NCI-H446 treated with DMSO at 0.1 percent for 48 hours (cell line): ENCODE results near the gene MYT1.
A peak's percentile ranks its signal among the peaks of the same experiment; 100 is the strongest.

ENCODE experiments used
- DNase-seq: peaks from one replicate; lab custom pipeline; 2025; lab: John Stamatoyannopoulos, UW

Gene MYT1

DNA sequence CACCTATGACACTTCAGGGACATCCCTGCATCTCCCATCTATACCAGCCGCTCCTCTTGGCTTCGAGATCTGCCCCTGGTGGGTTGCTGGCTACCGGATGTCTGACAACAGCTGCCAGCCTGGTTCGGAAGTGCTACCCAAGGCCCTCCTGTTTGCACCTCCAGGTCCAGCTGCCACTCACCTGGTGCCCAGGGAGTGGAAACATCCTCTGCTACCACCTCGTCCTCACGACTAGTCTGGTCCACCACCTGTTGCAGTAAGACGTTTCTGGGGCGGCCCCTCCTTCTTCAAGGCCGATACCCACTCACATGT is 83.0 kb downstream of the MYT1 start:
- DNase-seq: no peak

DNA sequence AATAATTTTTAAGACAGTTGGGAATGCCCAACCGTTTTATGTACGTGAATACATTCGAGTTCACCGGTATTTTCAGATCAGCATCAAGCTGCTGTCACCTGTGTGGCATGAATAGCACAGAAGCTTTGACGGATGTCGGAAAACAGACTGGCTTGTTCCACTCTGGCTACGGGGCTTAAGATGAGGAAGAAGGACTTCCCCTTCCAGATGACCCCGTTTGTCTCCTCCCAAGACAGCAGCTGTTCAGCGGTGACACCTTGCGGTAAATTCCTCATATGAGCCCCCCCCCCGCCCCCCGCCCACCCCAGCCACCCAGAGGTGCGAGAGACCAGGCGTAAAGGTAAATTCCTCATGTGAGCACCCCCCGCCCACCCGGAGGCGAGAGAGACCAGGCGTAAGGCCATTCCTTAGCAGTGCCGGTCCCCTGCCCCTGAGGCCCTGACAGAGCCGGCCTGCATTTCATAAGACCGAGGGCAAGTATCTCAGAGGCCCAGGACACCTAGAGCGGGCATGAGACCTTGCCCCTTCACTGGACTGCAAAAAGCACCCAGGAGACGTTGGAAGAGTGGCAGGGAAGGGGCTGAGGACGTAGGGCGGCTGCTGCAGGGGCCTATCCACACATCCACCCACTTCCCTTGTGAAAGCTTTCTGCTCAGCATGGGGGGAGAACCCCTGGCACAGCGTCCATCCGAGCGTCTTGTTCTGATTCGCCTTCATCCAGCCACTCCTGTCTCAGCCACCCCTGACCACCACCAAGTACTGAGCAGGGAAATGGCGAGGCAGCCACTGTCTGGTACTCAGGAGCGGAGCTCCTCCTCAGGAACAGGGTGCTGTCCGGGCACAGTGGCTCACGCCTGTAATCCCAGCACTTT is 84.0 kb downstream of the MYT1 start:
- DNase-seq: no peak

- DNase-seq: no peak
Observed at GRCh38 chr20:64250027-64250426, 85.8 kb downstream of the MYT1 start.

GRCh38 chr20:64253000-64253383 is 88.7 kb downstream of the MYT1 start:
- no peak for DNase-seq

DNA sequence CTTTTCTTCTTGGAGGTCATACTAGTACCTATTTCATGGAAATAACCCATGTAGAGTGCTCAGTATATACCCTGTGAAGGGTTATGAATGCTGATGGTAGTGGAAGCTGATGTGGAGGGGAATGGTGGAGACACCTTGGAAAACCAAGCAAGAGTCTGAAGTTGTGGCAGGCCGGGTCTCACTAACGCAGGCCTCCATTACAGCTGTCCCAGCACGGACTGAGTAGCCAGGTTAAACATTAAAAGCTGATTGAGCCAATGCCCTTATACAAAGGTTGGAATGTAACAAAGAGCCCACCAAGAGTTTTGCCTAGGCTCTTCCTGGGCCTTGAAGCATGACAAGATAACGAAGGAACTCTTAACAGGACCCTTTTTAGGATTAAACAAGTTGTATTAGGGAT is 89.2 kb downstream of the MYT1 start:
- DNase-seq: no peak

DNA sequence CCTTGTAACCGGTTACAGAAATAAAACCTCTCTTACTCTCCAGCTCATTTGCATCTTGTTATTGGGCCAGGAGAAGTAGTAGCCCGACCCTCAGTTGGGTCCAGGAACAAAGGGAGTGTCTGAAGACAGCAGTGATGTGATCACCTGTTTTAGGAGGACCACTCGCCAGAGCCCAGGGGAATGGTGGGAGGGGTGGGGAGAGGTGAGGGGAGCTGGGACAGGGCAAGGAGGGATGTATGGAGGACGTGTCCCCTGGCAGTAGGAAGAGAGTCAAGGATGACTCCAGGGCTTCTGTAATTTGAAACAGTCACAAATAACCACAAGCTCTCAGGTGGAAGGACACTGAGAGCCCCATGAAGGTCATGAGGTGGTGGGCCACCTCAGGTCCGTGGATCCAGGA is 89.9 kb downstream of the MYT1 start:
- DNase-seq: no peak

- no peak for DNase-seq
Observed at GRCh38 chr20:64254571-64255360, 90.5 kb downstream of the MYT1 start.

DNA sequence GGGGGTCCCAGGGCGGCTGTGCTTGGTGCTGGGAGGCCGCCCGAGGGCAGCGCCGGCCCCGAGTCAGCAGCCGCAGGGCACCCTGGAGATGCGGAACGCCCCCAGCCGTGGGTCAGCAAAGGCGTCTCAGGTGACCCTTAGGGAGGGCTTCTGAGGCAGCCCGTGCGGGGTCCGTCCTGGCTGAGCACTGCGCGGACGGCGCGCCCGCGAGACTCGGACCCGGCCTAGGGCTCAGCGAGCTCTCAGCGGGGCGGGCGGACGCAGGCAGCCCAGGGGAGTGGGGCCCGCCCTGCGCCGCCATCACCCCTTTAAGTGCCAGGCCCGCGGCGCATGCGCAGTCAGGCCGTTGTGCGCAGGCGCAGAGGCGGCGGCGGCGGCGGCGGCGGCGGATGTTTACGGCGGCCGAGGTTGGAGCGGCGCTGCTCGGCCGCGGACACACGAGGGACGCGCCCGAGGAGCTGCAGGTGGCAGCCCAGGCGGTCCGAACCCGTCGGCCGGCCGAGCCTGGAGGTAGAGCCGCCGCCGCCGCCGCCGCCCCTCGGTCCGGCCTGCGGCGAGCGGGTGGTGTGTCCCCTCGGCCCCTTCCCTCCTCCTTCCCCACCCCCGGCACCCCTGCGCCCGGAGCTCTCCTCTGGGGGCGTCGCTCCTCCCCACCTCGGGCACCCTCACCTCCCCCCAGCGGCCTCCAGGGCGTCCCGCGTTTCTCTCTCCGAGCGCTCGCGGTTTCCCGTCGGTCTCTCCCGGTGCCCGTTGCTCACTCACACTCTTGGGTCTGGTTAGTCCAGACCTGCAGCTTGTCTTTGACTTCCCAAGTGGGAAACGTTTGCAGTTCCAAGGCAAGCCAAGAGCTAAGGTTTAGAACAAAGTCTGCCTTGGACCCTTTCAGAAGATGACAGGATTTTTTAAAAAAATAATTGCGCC is 91.4 kb downstream of the MYT1 start, which contains the start of gene PCMTD2:
PCMTD2 (plus strand) TSS at position 388 of the 921 bp plus-strand sequence. CDS start 4,218 bp downstream, outside the sequence.
- DNase-seq: peak; percentile 67

- DNase-seq: no peak
Observed at GRCh38 chr20:64256282-64256935, 92.2 kb downstream of the MYT1 start.

DNA sequence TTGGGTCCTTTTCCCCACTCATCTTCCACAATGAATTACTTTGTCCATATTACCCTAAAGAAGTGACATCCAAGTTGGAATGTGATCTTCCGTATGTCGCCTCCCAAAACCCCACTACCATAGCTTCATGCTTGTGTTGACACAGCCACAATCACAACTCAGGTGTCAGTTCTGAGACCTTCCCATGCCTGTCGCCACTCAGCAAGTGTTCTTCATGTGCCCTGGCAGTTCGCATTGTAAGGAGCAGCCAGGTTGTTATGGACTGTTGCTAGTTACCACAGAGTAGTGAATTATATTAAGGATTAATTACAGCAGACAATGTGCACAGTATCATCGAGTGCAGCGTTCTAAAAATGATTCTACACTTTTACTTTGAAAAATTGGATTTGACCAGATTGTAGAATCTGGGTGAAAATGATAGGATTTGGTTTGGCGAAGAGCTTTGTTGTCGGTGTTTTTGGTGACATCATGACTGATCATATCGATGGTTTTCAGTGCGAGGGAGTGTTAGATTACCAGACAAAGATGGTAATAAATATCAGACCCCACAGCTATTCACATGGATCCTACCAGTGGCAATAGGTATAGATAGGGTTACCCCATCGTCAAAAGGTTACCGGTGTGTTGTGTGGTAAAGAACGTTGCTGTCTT is 93.0 kb downstream of the MYT1 start:
- no peak for DNase-seq

GRCh38 chr20:64258071-64258823 is 94.0 kb downstream of the MYT1 start:
- no peak for DNase-seq

DNA sequence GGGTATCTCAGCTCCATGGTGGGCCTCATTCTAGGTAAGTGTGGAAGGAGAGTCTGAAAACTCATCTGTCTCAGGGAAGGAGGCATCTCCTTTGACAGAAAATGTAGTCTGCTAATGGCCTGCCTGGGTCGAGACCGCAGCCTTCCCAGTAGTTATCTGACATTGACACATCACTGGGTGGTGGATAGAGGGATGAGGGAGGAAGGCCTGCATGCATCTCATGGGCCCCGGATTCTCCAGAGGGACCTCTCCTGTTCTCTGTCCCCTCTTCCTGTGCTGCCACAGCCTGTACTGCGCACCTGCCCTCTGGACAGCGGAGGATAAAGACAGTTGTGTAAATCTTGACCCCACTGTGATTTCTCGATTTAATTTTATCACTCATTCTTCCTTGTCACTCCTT is 96.0 kb downstream of the MYT1 start:
- DNase-seq: no peak

GRCh38 chr20:64261138-64261537 is 96.9 kb downstream of the MYT1 start:
- no peak for DNase-seq

- DNase-seq: no peak
Observed at GRCh38 chr20:64264091-64264490, 99.8 kb downstream of the MYT1 start.

GRCh38 chr20:64265201-64265600 is 100.9 kb downstream of the MYT1 start:
- no peak for DNase-seq

DNA sequence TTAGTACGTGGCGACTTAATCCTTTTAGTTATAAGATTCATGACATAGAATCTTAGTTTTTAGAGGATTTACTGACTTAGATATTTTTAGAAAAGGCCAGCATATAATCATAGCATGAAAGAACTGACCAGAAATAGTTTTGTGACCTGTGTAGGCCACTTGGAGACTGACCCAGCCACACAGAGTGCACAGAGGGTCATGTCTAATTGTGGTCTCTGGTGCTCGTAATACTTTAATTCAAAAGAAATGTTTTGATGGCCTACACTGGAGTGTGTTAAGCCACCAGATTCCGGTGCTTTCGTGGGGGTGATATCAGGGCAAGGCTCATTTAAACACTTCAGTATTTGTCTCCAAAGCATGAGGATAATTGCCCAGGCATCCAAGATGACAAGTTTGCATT is 102.7 kb downstream of the MYT1 start:
- DNase-seq: no peak

GRCh38 chr20:64268174-64268573 is 103.9 kb downstream of the MYT1 start:
- DNase-seq: no peak

GRCh38 chr20:64269604-64270411 is 105.6 kb downstream of the MYT1 start:
- DNase-seq: no peak

DNA sequence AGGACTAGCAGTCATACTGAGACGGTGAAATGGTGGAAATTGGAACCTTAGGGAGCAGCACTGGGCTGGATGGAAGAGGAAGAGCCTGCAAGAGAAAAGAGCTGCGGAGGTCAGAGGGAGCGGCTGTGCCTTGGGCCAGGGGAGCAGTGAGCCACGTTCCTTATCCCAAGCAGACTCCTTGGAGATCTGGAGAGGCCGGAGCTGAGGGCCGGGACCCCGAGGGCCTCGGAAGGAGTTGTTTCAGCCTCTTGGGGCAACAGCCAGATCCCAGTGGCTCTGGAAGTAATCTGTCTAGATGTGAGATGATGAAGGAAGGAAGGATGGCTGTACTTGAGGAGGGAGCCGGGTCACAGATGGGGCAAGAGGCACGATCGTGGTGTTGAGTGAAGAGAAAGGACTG is 107.4 kb downstream of the MYT1 start:
- no peak for DNase-seq

DNA sequence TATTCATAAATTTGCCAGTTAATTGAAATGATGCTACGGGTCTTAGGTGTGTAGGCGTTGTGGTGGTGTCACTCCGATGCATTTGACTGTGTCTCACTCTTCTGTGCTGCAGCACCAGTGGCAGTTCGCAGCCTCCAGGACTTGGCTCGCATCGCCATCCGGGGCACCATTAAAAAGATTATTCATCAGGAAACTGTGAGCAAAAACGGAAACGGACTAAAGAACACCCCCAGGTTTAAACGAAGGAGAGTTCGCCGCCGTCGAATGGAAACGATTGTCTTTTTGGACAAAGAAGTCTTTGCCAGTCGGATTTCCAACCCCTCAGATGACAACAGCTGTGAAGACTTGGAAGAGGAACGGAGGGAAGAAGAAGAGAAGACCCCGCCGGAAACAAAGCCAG is 108.9 kb downstream of the MYT1 start:
- no peak for DNase-seq
